GM12878 (cell line): ENCODE data around the gene TMEM175. TPM values are rescaled to one million over a fixed set of nuclear protein-coding genes. Genes with fewer than 3 reads are reported as not detected.

Source experiments
- ATAC-seq: fragments of 200-7000 bp; cut with Tn5 transposase; 3 replicates; pipeline ENCODE4 v1.9.1; 2020; ENCODE audit warnings: mild to moderate bottlenecking, moderate library complexity
- BruUV-seq: library from RNA; stranded (reverse); fragments of 400-500 nt; replicated peaks from 2 replicates; lab custom pipeline; 2021; lab: Mats Ljungman, UMichigan
- CTCF ChIA-PET: fragments of 300-600 bp; sonication (Branson Sonifier 250); formaldehyde crosslinking; extraction: SDS; loops from one replicate; lab custom pipeline; 2021; ENCODE audit warnings: inconsistent platforms; lab: Yijun Ruan, JAX
- POLR2A ChIA-PET: fragments of 350-600 bp; formaldehyde crosslinking; extraction: SDS; loops from one replicate; lab custom pipeline; 2021; ENCODE audit warnings: inconsistent platforms; lab: Charles Lee
- RAD21 ChIA-PET: fragments of 300-600 bp; sonication (Branson Sonifier 250); formaldehyde crosslinking; loops from one replicate; lab custom pipeline; 2023; ENCODE audit warnings: antibody characterized with exemption; ENCODE audit not compliant: unreplicated experiment; lab: Charles Lee
- SMC1A ChIA-PET: fragments of 300-600 bp; sonication (Branson Sonifier 250); formaldehyde crosslinking; loops from one replicate; lab custom pipeline; 2023; ENCODE audit not compliant: unreplicated experiment, uncharacterized antibody; lab: Charles Lee
- DNase-seq: peaks from one replicate; pipeline ENCODE4 v3.0.0-alpha.2; 2011; ENCODE audit warnings: low read depth, low spot score
- FAIRE-seq: peaks from 3 replicates; lab custom pipeline; 2011; peaks lifted over from hg19 to GRCh38; lab: Jason Lieb, UNC
- H2AFZ ChIP-seq: 2 replicates; pipeline ENCODE4 v1.6.0; 2011; ENCODE audit warnings: low read depth, low read length, control low read depth; ENCODE audit not compliant: control insufficient read depth
- H3K27ac ChIP-seq: 2 replicates; pipeline ENCODE4 v1.5.1; 2011; ENCODE audit warnings: control low read depth; ENCODE audit not compliant: control insufficient read depth, insufficient read depth
- H3K27me3 ChIP-seq, 2 experiments: replicated peaks in 1 of 2; 2 replicates each; pipeline versions ENCODE4 v1.6.0 to v1.6.1; 2011; ENCODE audit warnings: low read length in 1 of 2; ENCODE audit not compliant: control insufficient read depth in 2 of 2, insufficient read depth in 2 of 2
- H3K36me3 ChIP-seq, 2 experiments: 2 replicates each; pipeline ENCODE4 v1.5.1; 2011; ENCODE audit warnings: low read length in 1 of 2; ENCODE audit not compliant: control insufficient read depth in 2 of 2, insufficient read depth in 2 of 2
- H3K4me1 ChIP-seq: 2 replicates; pipeline ENCODE4 v1.6.1; 2011; ENCODE audit warnings: mild to moderate bottlenecking, low read length, moderate library complexity, mixed read lengths; ENCODE audit not compliant: control insufficient read depth, insufficient read depth
- H3K4me2 ChIP-seq: 2 replicates; pipeline ENCODE4 v1.6.0; 2011; ENCODE audit warnings: control low read depth; ENCODE audit not compliant: control insufficient read depth, insufficient read depth
- H3K4me3 ChIP-seq: fragments of 200-600 bp; sonication (generic); 2 replicates; pipeline ENCODE4 v1.5.1; 2016
- H3K79me2 ChIP-seq: 2 replicates; pipeline ENCODE4 v1.6.0; 2011; ENCODE audit warnings: low read length; ENCODE audit not compliant: control insufficient read depth, insufficient read depth
- H3K9ac ChIP-seq: 2 replicates; pipeline ENCODE4 v1.8.0; 2011; ENCODE audit warnings: low read length, control low read depth, mixed read lengths; ENCODE audit not compliant: control insufficient read depth, insufficient read depth
- H3K9me3 ChIP-seq: replicated peaks from 3 replicates; pipeline ENCODE4 v1.5.1; 2011; ENCODE audit warnings: mild to moderate bottlenecking, low read length; ENCODE audit not compliant: control insufficient read depth, insufficient read depth
- H4K20me1 ChIP-seq: 2 replicates; pipeline ENCODE4 v1.6.0; 2011; ENCODE audit not compliant: control insufficient read depth, insufficient read depth
- BMI1 ChIP-seq: fragments of 450-650 bp; IDR thresholded peaks from 2 replicates; pipeline ENCODE4 v1.6.1; 2016; ENCODE audit warnings: mild to moderate bottlenecking, moderate library complexity, borderline replicate concordance
- CBX5 ChIP-seq: sonication (generic); IDR thresholded peaks from 2 replicates; pipeline ENCODE4 v1.6.1; 2016; ENCODE audit warnings: low read depth, moderate library complexity, mild to moderate bottlenecking, inconsistent platforms
- CEBPB ChIP-seq, 2 experiments: fragments of 150-350 bp in 1 of 2; IDR thresholded peaks; 2 replicates each; pipeline ENCODE4 v1.6.1; 2012 to 2014; ENCODE audit warnings: low read depth in 2 of 2, low read length in 2 of 2, borderline replicate concordance in 1 of 2, inconsistent platforms in 1 of 2
- CUX1 ChIP-seq: IDR thresholded peaks from 2 replicates; pipeline ENCODE4 v1.6.1; 2012; ENCODE audit warnings: improper control_type of control experiment, low read depth, low read length; ENCODE audit not compliant: insufficient replicate concordance
- ESRRA ChIP-seq: IDR thresholded peaks from 2 replicates; pipeline ENCODE4 v1.6.1; 2012; ENCODE audit warnings: mild to moderate bottlenecking, low read length, improper control_type of control experiment
- KDM1A ChIP-seq: fragments of 200-600 bp; sonication (generic); IDR thresholded peaks from 2 replicates; pipeline ENCODE4 v1.6.1; 2016; ENCODE audit warnings: borderline replicate concordance
- MEF2A ChIP-seq: IDR thresholded peaks from 2 replicates; pipeline ENCODE4 v1.6.1; 2011; ENCODE audit warnings: low read depth, mild to moderate bottlenecking, low read length, moderate library complexity; ENCODE audit not compliant: insufficient read depth
- NFYA ChIP-seq: IDR thresholded peaks from 2 replicates; pipeline ENCODE4 v1.6.1; 2011; ENCODE audit warnings: low read depth, mild to moderate bottlenecking, low read length, improper control_type of control experiment, borderline replicate concordance
- NKRF ChIP-seq: fragments of 450-650 bp; conservative IDR thresholded peaks from 2 replicates; pipeline ENCODE4 v1.6.1; 2017; ENCODE audit warnings: mild to moderate bottlenecking, moderate library complexity
- PBX3 ChIP-seq: IDR thresholded peaks from 2 replicates; pipeline ENCODE4 v1.6.1; 2011; ENCODE audit warnings: mild to moderate bottlenecking, low read depth, low read length, moderate library complexity; ENCODE audit not compliant: insufficient replicate concordance
- POU2F2 ChIP-seq: IDR thresholded peaks from 3 replicates; pipeline ENCODE4 v1.6.1; 2011; ENCODE audit warnings: low read depth, mild to moderate bottlenecking, low read length, borderline replicate concordance
- RAD51 ChIP-seq: fragments of 450-650 bp; IDR thresholded peaks from 2 replicates; pipeline ENCODE4 v1.6.1; 2016; ENCODE audit warnings: moderate library complexity, mild to moderate bottlenecking, inconsistent platforms
- SIN3A ChIP-seq: IDR thresholded peaks from 2 replicates; pipeline ENCODE4 v1.6.1; 2012; ENCODE audit warnings: low read depth, low read length, improper control_type of control experiment
- SMAD5 ChIP-seq: IDR thresholded peaks from 2 replicates; pipeline ENCODE4 v1.6.1; 2016; ENCODE audit warnings: antibody characterized with exemption, low read depth
- ZBED1 ChIP-seq: IDR thresholded peaks from 2 replicates; pipeline ENCODE4 v1.6.1; 2016; ENCODE audit warnings: borderline replicate concordance
- WGBS: methylation state at CpG from one replicate; pipeline ENCODE4 v1.1.6; 2016; ENCODE audit warnings: low lambda C conversion rate; ENCODE audit not compliant: insufficient replicate concordance, insufficient coverage; ENCODE audit errors: missing lambda C conversion rate; 5-methylcytosine and 5-hydroxymethylcytosine counted together
- in situ Hi-C: fragments of 300-500 bp; cut with MboI; formaldehyde crosslinking; loops from 9 replicates; pipeline ENCODE4 v1.14.3; 2018; ENCODE audit warnings: mixed read lengths
- intact Hi-C: fragments of 100-400 bp; cut with micrococcal nuclease; formaldehyde crosslinking; loops from one replicate; pipeline ENCODE4 v1.14.2; 2022; ENCODE audit not compliant: unreplicated experiment
- polyA plus RNA-seq, 11 experiments: library from polyadenylated mRNA; depleted of rRNA in 4 of 11; unstranded in 6 of 11; stranded (reverse) in 5 of 11; fragments of >200 nt; fragmentation: Nextera tagmentation in 4 of 11; fragmentation: Illumina TruSeq in 1 of 11; extraction: Ambion mirVana in 4 of 11; extraction: Trizol in 1 of 11; gene quantifications; 1 replicate in 1 of 11; 2 replicates in 10 of 11; pipeline versions ENCODE4 v1.2.1 to v1.2.3, GENCODE V29; 2011 to 2016; ENCODE audit warnings: inconsistent platforms in 2 of 11, missing spikeins in 2 of 11, low read depth in 1 of 11
- total RNA-seq, 4 experiments: library from RNA; depleted of rRNA in 3 of 4; stranded (reverse); fragments of >200 nt in 3 of 4; fragmentation: Illumina TruSeq in 1 of 4; extraction: Trizol in 1 of 4; gene quantifications; 2 replicates each; pipeline versions ENCODE4 v1.2.1 to v1.2.3, GENCODE V29; 2013 to 2021

Gene TMEM175
- total and polyA plus RNA-seq, 10 of the 15 experiments (the other 5 are each of a cell fraction or from before 2014, with no cell fraction given) = 0.11 to 39.5 (median 22.3) TPM

- Histone ChIP-seq H3K27ac (no peak overlapping the region), H2AFZ (no peak overlapping the region), H3K4me1 (no peaks in the 10 kb centered on the region), H4K20me1 (no peaks in the 10 kb centered on the region), H3K79me2 (no peaks in the 10 kb centered on the region), H3K4me2 (no peak overlapping the region), H3K9ac (no peak overlapping the region), H3K27me3 (no peaks in the 10 kb centered on the region), H3K4me3 (no peak overlapping the region), H3K36me3 (no peaks in the 10 kb centered on the region; a peak in 1 of 4 replicates), H3K9me3 (no peaks in the 10 kb centered on the region)
- intact Hi-C loops (no loop called here), in situ Hi-C loops (no loop called here)
- ChIA-PET RAD21 (no interaction called here), CTCF (no interaction called here), SMC1A (no interaction called here), POLR2A (no interaction called here)
- FAIRE-seq = no peak
- WGBS = 63% methylated on average over 46 of the region's 52 CpGs
- ATAC-seq = no peak
- no peak for DNase-seq
- no TSS peak for BruUV-seq
- TF ChIP-seq NKRF (no peak), RAD51 (no peak), CBX5 (no peak), ESRRA (no peak), POU2F2 (no peak), PBX3 (no peak), KDM1A (no peak), BMI1 (no peak), ZBED1 (no peak), NFYA (no peak), CUX1 (no peak), SIN3A (no peak), SMAD5 (no peak), CEBPB (IDR thresholded peaks at IDR 0.05; ENCODE audit: borderline replicate concordance in 1 of 2, low read depth in 2 of 2, low read length in 2 of 2) (no peak), MEF2A (no peak)
These were observed 29.3 kb downstream of the TMEM175 start for GRCh38 chr4:961351-962230.
